Measurements from ENCODE around the gene PIGP. TPM values are rescaled to one million over a fixed set of nuclear protein-coding genes. Genes with fewer than 3 reads are reported as not detected.
"Not testable (repeated sequence)": the region's sequence is repeated elsewhere in the genome, so short reads cannot be mapped to it uniquely, and the experiment has no call there.

Gene PIGP
- total RNA-seq, 4 donors from 2014 or later, result 0.80 to 10.2 (median 7.6) TPM

- TF ChIP-seq POLR2AphosphoS5 (IDR thresholded peaks at IDR 0.05), result no peak
- TF ChIP-seq CTCF (IDR thresholded peaks at IDR 0.05), result no peak
- TF ChIP-seq POLR2A (IDR thresholded peaks at IDR 0.05), result no peak
- no peak for TF ChIP-seq EP300 (IDR thresholded peaks at IDR 0.05; ENCODE audit: low read depth)
- H3K27ac ChIP-seq, result no peak overlapping the region
- in situ Hi-C loops (cut with MboI; ENCODE audit: low pct_ligation_motif_present in 1 of 4, low pct_unique_long_range_greater_than_20kb in 1 of 4, low sequenced_read_pairs in 3 of 4), result no loop called here
- no peaks in the 10 kb centered on the region for H3K36me3 ChIP-seq
- no peak for DNase-seq
- WGBS, 2 donors (ENCODE audit: low coverage in 1 of 2), result 22 to 64% methylated on average over 1 to 2 of the region's 2 CpGs
- no peaks in the 10 kb centered on the region for H3K27me3 ChIP-seq
- no peaks in the 10 kb centered on the region for H3K9me3 ChIP-seq
- H3K4me3 ChIP-seq, result no peak overlapping the region
- intact Hi-C loops (cut with DNase I; ENCODE audit: low total_unique reads), result loop anchor here (10.0 kb wide), 1 partner anchor 57 kb away; no protein-coding TSS in a partner anchor
- H3K4me1 ChIP-seq, result peaks cover 0 to 11% (median 9%) of the 10 kb centered on the region in 4 donors
Observed at GRCh38 chr21:37058261-37058660, 14.6 kb downstream of the PIGP start.

GRCh38 chr21:37057614-37058013, 15.3 kb downstream of the PIGP start:
- no peaks in the 10 kb centered on the region for H3K9me3 ChIP-seq
- H3K4me3 ChIP-seq, result no peak overlapping the region
- WGBS, 2 donors (ENCODE audit: low coverage in 1 of 2), result 96 to 100% methylated on average over 1 to 7 of the region's 7 CpGs
- H3K36me3 ChIP-seq, result no peaks in the 10 kb centered on the region
- TF ChIP-seq POLR2A (IDR thresholded peaks at IDR 0.05), result no peak
- no peak for TF ChIP-seq EP300 (IDR thresholded peaks at IDR 0.05; ENCODE audit: low read depth)
- TF ChIP-seq CTCF (IDR thresholded peaks at IDR 0.05), result no peak
- TF ChIP-seq POLR2AphosphoS5 (IDR thresholded peaks at IDR 0.05), result no peak
- intact Hi-C loops (cut with DNase I; ENCODE audit: low total_unique reads), result loop anchor here (10.0 kb wide), 1 partner anchor 57 kb away; no protein-coding TSS in a partner anchor
- no peaks in the 10 kb centered on the region for H3K27me3 ChIP-seq
- in situ Hi-C loops (cut with MboI; ENCODE audit: low pct_ligation_motif_present in 1 of 4, low pct_unique_long_range_greater_than_20kb in 1 of 4, low sequenced_read_pairs in 3 of 4), result no loop called here
- DNase-seq, result no peak
- H3K4me1 ChIP-seq, result peaks cover 0 to 11% (median 9%) of the 10 kb centered on the region in 4 donors
- H3K27ac ChIP-seq, result no peak overlapping the region

GRCh38 chr21:37055271-37055855, 17.5 kb downstream of the PIGP start:
- Histone ChIP-seq H3K27ac (no peak overlapping the region), H3K27me3 (no peaks in the 10 kb centered on the region), H3K4me3 (no peak overlapping the region), H3K36me3 (no peaks in the 10 kb centered on the region), H3K4me1 (peaks cover 0 to 6% (median 4%) of the 10 kb centered on the region in 4 donors), H3K9me3 (no peaks in the 10 kb centered on the region)
- no peak for DNase-seq
- WGBS, 2 donors (ENCODE audit: low coverage in 1 of 2), result 73 to 92% methylated on average over 2 of the region's 2 CpGs
- intact Hi-C loops (cut with DNase I; ENCODE audit: low total_unique reads) (loop anchor here (10.0 kb wide), 1 partner anchor 59 kb away; no protein-coding TSS in a partner anchor), in situ Hi-C loops (cut with MboI; ENCODE audit: low pct_ligation_motif_present in 1 of 4, low pct_unique_long_range_greater_than_20kb in 1 of 4, low sequenced_read_pairs in 3 of 4) (no loop called here)
- no peak for TF ChIP-seq CTCF (IDR thresholded peaks at IDR 0.05)
- no peak for TF ChIP-seq POLR2A (IDR thresholded peaks at IDR 0.05)
- no peak for TF ChIP-seq POLR2AphosphoS5 (IDR thresholded peaks at IDR 0.05)
- no peak for TF ChIP-seq EP300 (IDR thresholded peaks at IDR 0.05; ENCODE audit: low read depth)

- H3K9me3 ChIP-seq; H3K27ac ChIP-seq; in situ Hi-C loops (cut with MboI; ENCODE audit: low pct_ligation_motif_present in 1 of 4, low pct_unique_long_range_greater_than_20kb in 1 of 4, low sequenced_read_pairs in 3 of 4); H3K27me3 ChIP-seq; H3K36me3 ChIP-seq; DNase-seq; H3K4me3 ChIP-seq: not testable (repeated sequence)
- intact Hi-C loops (cut with DNase I; ENCODE audit: low total_unique reads), result loop anchor here (10.0 kb wide), 1 partner anchor 65 kb away; no protein-coding TSS in a partner anchor
- peaks cover 0 to 13% (median 7%) of the 10 kb centered on the region in 4 donors for H3K4me1 ChIP-seq
- WGBS, 2 donors (ENCODE audit: low coverage in 1 of 2), result 67 to 100% methylated on average over 2 to 3 of the region's 3 CpGs
Observed at GRCh38 chr21:37049741-37050140, 23.1 kb downstream of the PIGP start.

Measured in transverse colon (tissue), 4 donors.